Gastroesophageal sphincter (tissue), 4 donors: Measurements from ENCODE around the gene MINDY1. TPM values are rescaled to one million over a fixed set of nuclear protein-coding genes. Genes with fewer than 3 reads are reported as not detected.

Source experiments
- ATAC-seq: fragments of 150-250 bp; one replicate; pipeline ENCODE4 v1.9.1; 2016; ENCODE audit warnings: mild to moderate bottlenecking, moderate library complexity
- H3K27ac ChIP-seq, 4 donors: fragments of 200-600 bp; sonication (generic) in 3 of 4; 1 replicate in 3 of 4; 2 replicates in 1 of 4; pipeline ENCODE4 v1.5.1; 2016 to 2019
- H3K27me3 ChIP-seq: fragments of 200-600 bp; sonication (generic); one replicate; pipeline ENCODE4 v1.5.1; 2019
- H3K36me3 ChIP-seq, 2 donors: fragments of 200-600 bp; sonication (generic); one replicate each; pipeline ENCODE4 v1.5.1; 2019; ENCODE audit warnings: control low read depth in 1 of 2
- H3K4me1 ChIP-seq, 3 donors: fragments of 200-600 bp; sonication (generic); 1 replicate in 2 of 3; 2 replicates in 1 of 3; pipeline ENCODE4 v1.5.1; 2016 to 2019; ENCODE audit warnings: control low read depth in 2 of 3
- H3K4me3 ChIP-seq, 2 donors: fragments of 200-600 bp; sonication (generic); one replicate each; pipeline ENCODE4 v1.5.1; 2019; ENCODE audit warnings: mild to moderate bottlenecking in 1 of 2, moderate library complexity in 1 of 2
- H3K9me3 ChIP-seq, 3 donors: fragments of 200-600 bp; sonication (generic); one replicate each; pipeline ENCODE4 v1.5.1; 2017 to 2019; ENCODE audit warnings: control low read depth in 2 of 3
- EP300 ChIP-seq: sonication (generic); formaldehyde crosslinking; IDR thresholded peaks from one replicate; pipeline ENCODE4 v1.6.1; 2017; ENCODE audit warnings: antibody characterized with exemption, mild to moderate bottlenecking
- POLR2A ChIP-seq, 2 donors: fragments of 450-650 bp; IDR thresholded peaks; one replicate each; pipeline ENCODE4 v1.6.1; 2017; ENCODE audit warnings: antibody characterized with exemption in 2 of 2, mild to moderate bottlenecking in 2 of 2, moderate library complexity in 1 of 2
- POLR2AphosphoS5 ChIP-seq: sonication (generic); formaldehyde crosslinking; IDR thresholded peaks from one replicate; pipeline ENCODE4 v1.6.1; 2017; ENCODE audit warnings: antibody characterized with exemption
- WGBS, 2 donors: methylation state at CpG; one replicate each; pipeline ENCODE4 v1.1.5; 2018; ENCODE audit warnings: low coverage in 1 of 2; 5-methylcytosine and 5-hydroxymethylcytosine counted together
- total RNA-seq, 4 donors: library from RNA; depleted of rRNA; stranded (reverse); fragments of >200 nt; gene quantifications; one replicate each; pipeline ENCODE4 v1.1.0, GENCODE V29; 2016
- TF ChIP-seq, protein P1 (sequence below), 4 experiments: fragments of 200-600 bp in 2 of 4; fragments of 450-650 bp in 2 of 4; sonication (generic) in 1 of 4; IDR thresholded peaks; one replicate each; pipeline ENCODE4 v1.5.1; 2017 to 2019; ENCODE audit warnings: antibody characterized with exemption in 4 of 4, mild to moderate bottlenecking in 2 of 4, moderate library complexity in 2 of 4

Gene MINDY1, protein sequence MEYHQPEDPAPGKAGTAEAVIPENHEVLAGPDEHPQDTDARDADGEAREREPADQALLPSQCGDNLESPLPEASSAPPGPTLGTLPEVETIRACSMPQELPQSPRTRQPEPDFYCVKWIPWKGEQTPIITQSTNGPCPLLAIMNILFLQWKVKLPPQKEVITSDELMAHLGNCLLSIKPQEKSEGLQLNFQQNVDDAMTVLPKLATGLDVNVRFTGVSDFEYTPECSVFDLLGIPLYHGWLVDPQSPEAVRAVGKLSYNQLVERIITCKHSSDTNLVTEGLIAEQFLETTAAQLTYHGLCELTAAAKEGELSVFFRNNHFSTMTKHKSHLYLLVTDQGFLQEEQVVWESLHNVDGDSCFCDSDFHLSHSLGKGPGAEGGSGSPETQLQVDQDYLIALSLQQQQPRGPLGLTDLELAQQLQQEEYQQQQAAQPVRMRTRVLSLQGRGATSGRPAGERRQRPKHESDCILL
- 10 to 100 TPM; 21.2 to 39.2 (median 33.2) TPM for total RNA-seq

DNA sequence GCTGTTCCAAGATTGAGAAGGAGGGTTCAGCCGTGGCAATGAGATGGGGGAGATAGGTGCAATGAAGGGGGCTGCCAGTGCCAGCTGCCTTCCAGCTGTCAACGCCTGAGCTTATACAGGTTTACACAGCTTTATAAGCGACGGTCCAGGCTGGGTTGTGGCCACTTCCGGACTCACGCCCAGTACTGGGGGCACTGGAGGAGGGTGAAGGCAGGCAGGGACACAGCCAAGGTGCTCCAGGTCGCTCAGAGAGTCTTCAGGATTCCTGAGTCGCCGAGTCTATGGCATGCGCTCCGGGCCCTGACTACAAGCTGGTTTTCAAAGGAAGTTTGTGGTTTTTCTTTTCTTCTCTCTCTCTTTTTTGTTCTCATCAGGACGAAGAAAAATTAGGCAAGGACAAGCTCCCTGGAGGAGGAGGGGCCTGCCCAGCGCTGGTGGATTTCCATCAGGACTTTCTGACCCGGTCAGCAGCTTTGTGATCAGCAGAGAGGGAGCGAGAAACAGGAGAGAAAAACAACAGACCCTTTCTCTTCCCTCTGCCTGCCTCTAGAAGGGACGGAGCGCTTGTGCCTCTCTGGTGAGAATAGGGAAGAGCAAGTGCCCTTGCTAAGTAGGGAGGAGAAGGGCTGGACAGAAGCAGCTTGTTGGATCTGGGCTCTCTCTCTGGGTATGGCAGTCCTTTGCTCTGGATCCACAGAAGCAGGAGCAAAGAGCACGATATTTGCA lies at the start of gene MINDY1:
TSS of gene MINDY1 (minus strand) at position 576 of the 726 bp plus-strand sequence. CDS start 4,285 bp downstream, outside the sequence.
- peak; percentile 72 for ATAC-seq
- H3K36me3 ChIP-seq: peaks cover 0 to 12% of the 10 kb centered on the region in 2 donors
- H3K4me3 ChIP-seq: peak within 1 kb of the TSS; percentile 38 to 78
- 0 to 1% methylated on average over 4 to 12 of the region's 18 CpGs for WGBS, 2 donors
- peak within 1 kb of the TSS; percentile 31 to 89 (median 87) for H3K27ac ChIP-seq
- no peaks in the 10 kb centered on the region for H3K9me3 ChIP-seq
- TF ChIP-seq POLR2AphosphoS5: peak; percentile 84
- TF ChIP-seq, protein P1, sequence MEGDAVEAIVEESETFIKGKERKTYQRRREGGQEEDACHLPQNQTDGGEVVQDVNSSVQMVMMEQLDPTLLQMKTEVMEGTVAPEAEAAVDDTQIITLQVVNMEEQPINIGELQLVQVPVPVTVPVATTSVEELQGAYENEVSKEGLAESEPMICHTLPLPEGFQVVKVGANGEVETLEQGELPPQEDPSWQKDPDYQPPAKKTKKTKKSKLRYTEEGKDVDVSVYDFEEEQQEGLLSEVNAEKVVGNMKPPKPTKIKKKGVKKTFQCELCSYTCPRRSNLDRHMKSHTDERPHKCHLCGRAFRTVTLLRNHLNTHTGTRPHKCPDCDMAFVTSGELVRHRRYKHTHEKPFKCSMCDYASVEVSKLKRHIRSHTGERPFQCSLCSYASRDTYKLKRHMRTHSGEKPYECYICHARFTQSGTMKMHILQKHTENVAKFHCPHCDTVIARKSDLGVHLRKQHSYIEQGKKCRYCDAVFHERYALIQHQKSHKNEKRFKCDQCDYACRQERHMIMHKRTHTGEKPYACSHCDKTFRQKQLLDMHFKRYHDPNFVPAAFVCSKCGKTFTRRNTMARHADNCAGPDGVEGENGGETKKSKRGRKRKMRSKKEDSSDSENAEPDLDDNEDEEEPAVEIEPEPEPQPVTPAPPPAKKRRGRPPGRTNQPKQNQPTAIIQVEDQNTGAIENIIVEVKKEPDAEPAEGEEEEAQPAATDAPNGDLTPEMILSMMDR (IDR thresholded peaks at IDR 0.05): peak in 3 of 4 experiments; percentile 52 to 65 (median 57)
- TF ChIP-seq EP300: no peak
- TF ChIP-seq POLR2A (IDR thresholded peaks at IDR 0.05): peak; percentile 49 to 65
- peaks cover 0 to 82% (median 40%) of the 10 kb centered on the region in 3 donors for H3K4me1 ChIP-seq
- no peaks in the 10 kb centered on the region for H3K27me3 ChIP-seq

DNA sequence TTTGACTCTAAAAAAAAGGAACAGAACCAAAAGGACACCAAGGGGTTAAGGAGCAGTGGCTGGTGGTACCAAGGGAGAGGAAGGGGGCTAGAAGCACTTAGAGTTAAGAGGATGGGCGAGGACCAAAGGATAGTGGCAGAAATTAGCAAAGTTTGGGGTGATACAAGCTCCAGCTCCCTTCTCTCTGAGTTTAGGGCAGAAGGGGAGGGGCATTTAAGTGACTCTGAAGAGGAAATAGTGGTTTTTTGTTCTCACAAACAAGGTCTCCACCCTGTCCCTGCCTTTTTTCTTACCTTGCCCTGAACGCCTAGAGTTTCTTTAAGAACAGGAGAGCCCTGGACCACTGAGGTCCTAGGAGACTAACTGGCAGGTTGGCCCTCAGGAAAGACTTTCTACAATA lies 49.4 kb upstream of the MINDY1 start:
- no peaks in the 10 kb centered on the region for H3K27me3 ChIP-seq
- peaks cover 0 to 54% of the 10 kb centered on the region in 2 donors for H3K36me3 ChIP-seq
- peaks cover 0 to 55% (median 13%) of the 10 kb centered on the region in 3 donors for H3K4me1 ChIP-seq
- ATAC-seq: no peak
- peak overlapping the region in 1 of 2 donors; percentile 1 for H3K4me3 ChIP-seq
- TF ChIP-seq EP300: no peak
- TF ChIP-seq, protein P1 (IDR thresholded peaks at IDR 0.05): no peak
- TF ChIP-seq POLR2A (IDR thresholded peaks at IDR 0.05): no peak
- TF ChIP-seq POLR2AphosphoS5: no peak
- peak overlapping the region in 3 of 4 donors; percentile 93 to 95 (median 94) for H3K27ac ChIP-seq
- H3K9me3 ChIP-seq: no peaks in the 10 kb centered on the region
- 38 to 64% methylated on average over 2 of the region's 2 CpGs for WGBS, 2 donors

DNA sequence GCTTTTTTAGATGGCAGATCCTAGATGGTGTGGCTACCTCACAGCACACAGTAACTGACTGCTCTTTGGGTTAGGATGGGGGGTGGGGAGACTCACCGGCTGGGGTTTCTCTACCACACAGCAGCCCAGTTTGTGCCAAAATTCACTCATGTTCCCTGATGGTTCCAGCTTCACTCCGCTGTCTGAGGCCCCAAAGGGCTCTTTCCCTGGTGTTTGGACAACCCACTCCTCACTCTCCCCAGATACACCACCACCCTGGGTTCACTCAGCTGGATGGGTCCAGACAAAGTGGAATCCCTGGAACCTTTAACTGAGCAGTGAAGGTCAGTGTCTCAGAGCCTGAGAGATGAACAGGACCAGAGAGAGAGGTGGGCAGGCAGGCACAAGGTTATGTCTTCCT lies 48.9 kb upstream of the MINDY1 start:
- WGBS, 2 donors: no CpG with 5 or more reads among the region's 2 CpGs
- Histone ChIP-seq H3K27me3 (no peaks in the 10 kb centered on the region), H3K4me3 (no peak overlapping the region), H3K36me3 (peaks cover 0 to 58% of the 10 kb centered on the region in 2 donors), H3K27ac (peak overlapping the region in 3 of 4 donors; percentile 30 to 95 (median 94)), H3K4me1 (peaks cover 0 to 52% (median 13%) of the 10 kb centered on the region in 3 donors), H3K9me3 (no peaks in the 10 kb centered on the region)
- TF ChIP-seq POLR2A (IDR thresholded peaks at IDR 0.05): no peak
- TF ChIP-seq, protein P1 (IDR thresholded peaks at IDR 0.05): no peak
- TF ChIP-seq POLR2AphosphoS5: no peak
- no peak for TF ChIP-seq EP300
- ATAC-seq: no peak

DNA sequence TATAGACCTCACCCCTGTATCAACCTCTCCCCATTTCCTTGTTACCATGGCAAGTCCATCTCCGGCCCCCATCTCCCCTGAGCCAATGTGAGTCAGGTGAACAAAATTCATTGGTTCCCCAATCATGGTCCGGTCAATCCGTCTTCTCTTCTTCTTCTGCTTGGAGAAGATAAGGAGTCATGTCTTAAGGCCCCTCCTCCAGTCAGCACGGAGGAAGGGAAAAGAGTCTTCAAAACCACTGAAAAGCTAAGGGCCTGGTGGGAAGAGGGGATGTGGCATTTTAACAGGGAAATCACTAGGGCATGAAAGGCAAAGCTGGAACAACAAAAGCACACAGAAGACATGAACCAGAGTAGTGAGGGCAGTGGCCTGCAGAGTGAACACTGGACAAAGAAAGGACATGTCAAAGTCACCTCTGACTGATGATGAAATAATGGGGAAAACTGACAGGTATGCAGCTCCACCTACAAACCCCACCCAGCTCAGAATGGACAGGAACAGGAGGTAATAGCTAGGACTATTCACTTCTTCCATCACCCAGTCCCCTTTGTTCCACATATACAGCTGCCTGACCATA lies 48.4 kb upstream of the MINDY1 start:
- H3K36me3 ChIP-seq: peaks cover 0 to 62% of the 10 kb centered on the region in 2 donors
- H3K27ac ChIP-seq: peak overlapping the region in 3 of 4 donors; percentile 30 to 95 (median 94)
- no peak for ATAC-seq

More for the DNA sequence above, 48.4 kb upstream of the MINDY1 start:
- peaks cover 0 to 52% (median 13%) of the 10 kb centered on the region in 3 donors for H3K4me1 ChIP-seq
- H3K9me3 ChIP-seq: no peaks in the 10 kb centered on the region
- no peak overlapping the region for H3K4me3 ChIP-seq
- TF ChIP-seq POLR2AphosphoS5 (no peak), POLR2A (IDR thresholded peaks at IDR 0.05) (no peak), EP300 (no peak)
- TF ChIP-seq, protein P1 (IDR thresholded peaks at IDR 0.05): no peak
- H3K27me3 ChIP-seq: no peaks in the 10 kb centered on the region
- WGBS, 2 donors: 73 to 100% methylated on average over 1 to 3 of the region's 4 CpGs
